Uterus (tissue), 2 donors: ENCODE data around the gene MRPL42.

ENCODE experiments used
- CTCF ChIP-seq, 4 experiments: fragments of 200-600 bp in 2 of 4; fragments of 450-650 bp in 2 of 4; sonication (generic) in 2 of 4; IDR thresholded peaks; one replicate each; pipeline ENCODE4 v1.5.1; 2016 to 2019; ENCODE audit warnings: antibody characterized with exemption in 4 of 4, mild to moderate bottlenecking in 2 of 4, moderate library complexity in 1 of 4
- POLR2A ChIP-seq, 2 donors: fragments of 450-650 bp; IDR thresholded peaks; one replicate each; pipeline ENCODE4 v1.6.1; 2016; ENCODE audit warnings: antibody characterized with exemption in 2 of 2, mild to moderate bottlenecking in 1 of 2, moderate library complexity in 1 of 2

- no peak for TF ChIP-seq CTCF (IDR thresholded peaks at IDR 0.05)
- no peak for TF ChIP-seq POLR2A (IDR thresholded peaks at IDR 0.05)
These were observed 27.1 kb upstream of the MRPL42 start for GRCh38 chr12:93440043-93440835.
